Kidney glomerular epithelial cell (primary cell): ENCODE data around the gene IL31.

Experiments used
- DNase-seq: peaks from one replicate; lab custom pipeline; 2025; lab: John Stamatoyannopoulos, UW

IL31 gene

GRCh38 chr12:122155705-122156104 lies 18.3 kb downstream of the IL31 start:
- no peak for DNase-seq

- no peak for DNase-seq
Observed at GRCh38 chr12:122152754-122153153, 21.3 kb downstream of the IL31 start.

- DNase-seq = no peak
Observed at GRCh38 chr12:122150127-122150681, 23.8 kb downstream of the IL31 start.

GRCh38 chr12:122148657-122149056 lies 25.4 kb downstream of the IL31 start:
- DNase-seq = no peak

- no peak for DNase-seq
Observed at GRCh38 chr12:122147514-122148290, 26.3 kb downstream of the IL31 start.

GRCh38 chr12:122145505-122146330 lies 28.3 kb downstream of the IL31 start:
- no peak for DNase-seq

- DNase-seq = no peak
Observed at GRCh38 chr12:122144885-122145284, 29.1 kb downstream of the IL31 start.

- no peak for DNase-seq
Observed at GRCh38 chr12:122142857-122143256, 31.2 kb downstream of the IL31 start.

GRCh38 chr12:122141911-122142725 lies 31.9 kb downstream of the IL31 start:
- DNase-seq = no peak

GRCh38 chr12:122140467-122141257 lies 33.4 kb downstream of the IL31 start:
- no peak for DNase-seq

- no peak for DNase-seq
Observed at GRCh38 chr12:122139941-122140340, 34.1 kb downstream of the IL31 start.

GRCh38 chr12:122139266-122139665 lies 34.8 kb downstream of the IL31 start:
- DNase-seq = no peak

- no peak for DNase-seq
Observed at GRCh38 chr12:122138616-122139015, 35.4 kb downstream of the IL31 start.

GRCh38 chr12:122138181-122138580 lies 35.8 kb downstream of the IL31 start:
- DNase-seq = no peak

- DNase-seq = no peak
Observed at GRCh38 chr12:122137681-122138080, 36.3 kb downstream of the IL31 start.

GRCh38 chr12:122137229-122137628 lies 36.8 kb downstream of the IL31 start:
- DNase-seq = no peak

GRCh38 chr12:122135437-122136031 lies 38.5 kb downstream of the IL31 start:
- DNase-seq = no peak

- DNase-seq = no peak
Observed at GRCh38 chr12:122133192-122133950, 40.6 kb downstream of the IL31 start.

GRCh38 chr12:122130150-122130549 lies 43.9 kb downstream of the IL31 start:
- no peak for DNase-seq

- no peak for DNase-seq
Observed at GRCh38 chr12:122129131-122129530, 44.9 kb downstream of the IL31 start.
